Pancreas (tissue), 10 donors: ENCODE measurements around the gene EPB41L4A. TPM values are rescaled to one million over a fixed set of nuclear protein-coding genes. Genes with fewer than 3 reads are reported as not detected.
"Not testable (repeated sequence)": the region's sequence is repeated elsewhere in the genome, so short reads cannot be mapped to it uniquely, and the experiment has no call there.

Experiments
- ATAC-seq, 4 donors: fragments of 200-7000 bp; cut with Tn5 transposase; one replicate each; pipeline versions ENCODE4 v1.8.0 to v1.9.1; 2020; ENCODE audit warnings: mild to moderate bottlenecking in 4 of 4, moderate library complexity in 4 of 4
- DNase-seq, 6 donors: peaks; one replicate each; pipeline ENCODE4 v3.0.0-alpha.2; 2020
- FAIRE-seq: peaks from 2 replicates; lab custom pipeline; 2012; peaks lifted over from hg19 to GRCh38; lab: Jason Lieb, UNC
- H3K27ac ChIP-seq, 4 donors: fragments of 200-600 bp; sonication (generic); 1 replicate in 3 of 4; 2 replicates in 1 of 4; pipeline versions ENCODE4 v1.5.0 to v1.8.0; 2020
- H3K27me3 ChIP-seq, 4 donors: fragments of 200-600 bp; one replicate each; pipeline ENCODE4 v1.8.0; 2021
- H3K36me3 ChIP-seq, 3 donors: fragments of 200-600 bp; sonication (generic) in 1 of 3; one replicate each; pipeline versions ENCODE4 v1.5.0 to v1.8.0; 2020 to 2021
- H3K4me1 ChIP-seq, 3 donors: fragments of 200-600 bp; one replicate each; pipeline ENCODE4 v1.8.0; 2021
- H3K4me3 ChIP-seq, 4 donors: fragments of 200-600 bp; sonication (generic) in 2 of 4; one replicate each; pipeline versions ENCODE4 v1.5.0 to v1.8.0; 2020 to 2021
- H3K9me3 ChIP-seq, 4 donors: fragments of 200-600 bp; one replicate each; pipeline ENCODE4 v1.8.0; 2021
- CTCF ChIP-seq, 4 donors: fragments of 200-600 bp; sonication (generic) in 3 of 4; IDR thresholded peaks; one replicate each; pipeline versions ENCODE4 v1.5.0 to v1.8.0; 2021; ENCODE audit warnings: antibody characterized with exemption in 4 of 4
- WGBS, 2 donors: extraction: QIAGEN DNeasy Blood & Tissue Kit; methylation state at CpG; one replicate each; pipeline ENCODE4 v1.1.7; 2013; 5-methylcytosine and 5-hydroxymethylcytosine counted together
- intact Hi-C, 3 donors: fragments of 100-400 bp; cut with DNase I; formaldehyde crosslinking; loops; one replicate each; pipeline versions ENCODE4 v1.11.1 to v1.14.2; 2022
- polyA plus RNA-seq, 2 donors: library from polyadenylated mRNA; stranded (reverse); fragments of 200-250 nt; gene quantifications; one replicate each; pipeline ENCODE4 v1.2.3, GENCODE V29; 2013
- total RNA-seq, 6 donors: library from RNA; stranded (reverse); fragmentation: NEBNext Ultra II Directional in 4 of 6; extraction: Animal tissue kit (Norgen Biotek cat#: 25700) in 4 of 6; gene quantifications; one replicate each; pipeline versions ENCODE4 v1.2.1 to v1.2.4, GENCODE V29; 2021 to 2023
- donor health status: healthy with polysubstance abuse.
- donor health status: DM: no; HTN: no; CAD: no; lungs with moderate emphysema.
- donor health status: DM: no; HTN: no; CAD: no.
- donor health status: control.
- donor health status: control.
- donor health status: Bipolar disorder and iron deficiency.
- donor health status: DM: yes; HTN: yes; CAD: no.
- donor health status: DM: no; HTN: no; CAD: no.
- donor health status: DM: no; HTN: no; CAD: no.
- donor health status: DM: yes; HTN: yes; CAD: no.

The EPB41L4A gene
- total and polyA plus RNA-seq, 8 donors = 4.4 to 23.4 (median 6.9) TPM

- Histone ChIP-seq H3K4me3 (no peak overlapping the region), H3K27me3 (no peaks in the 10 kb centered on the region), H3K9me3 (no peaks in the 10 kb centered on the region), H3K36me3 (no peaks in the 10 kb centered on the region), H3K4me1 (no peaks in the 10 kb centered on the region), H3K27ac (no peak overlapping the region)
- FAIRE-seq (peak; percentile 60), DNase-seq (peak in 3 of 6 donors; percentile 15 to 51 (median 35)), ATAC-seq (peak; percentile 63 to 90 (median 81))
- TF ChIP-seq CTCF (IDR thresholded peaks at IDR 0.05) = peak in 3 of 4 donors; percentile 36 to 47 (median 39)
- intact Hi-C loops = loop anchor here in 2 of 3 donors (5.0 to 10.0 kb wide), 2 partner anchors 204 to 212 kb away; partner anchors contain the start of gene EPB41L4A (in 1 of the 2)
- 47 to 51% methylated on average over 6 of the region's 6 CpGs for WGBS, 2 donors
These were observed 208.6 kb downstream of the EPB41L4A start for GRCh38 chr5:112210430-112211005.

- H3K9me3 ChIP-seq = no peaks in the 10 kb centered on the region
- no peaks in the 10 kb centered on the region for H3K27me3 ChIP-seq
- H3K4me3 ChIP-seq = no peak overlapping the region
- H3K27ac ChIP-seq = no peak overlapping the region
- no peak for DNase-seq
- no peak for TF ChIP-seq CTCF (IDR thresholded peaks at IDR 0.05)
- H3K36me3 ChIP-seq = no peaks in the 10 kb centered on the region
- 69 to 85% methylated on average over 4 of the region's 4 CpGs for WGBS, 2 donors
- no peak for ATAC-seq
- H3K4me1 ChIP-seq = no peaks in the 10 kb centered on the region
- intact Hi-C loops = no loop called here
- FAIRE-seq = no peak
These were observed 210.1 kb downstream of the EPB41L4A start for GRCh38 chr5:112208699-112209615.

GRCh38 chr5:112208195-112208594, 210.9 kb downstream of the EPB41L4A start:
- H3K36me3 ChIP-seq, FAIRE-seq, H3K27ac ChIP-seq, H3K4me3 ChIP-seq, DNase-seq, H3K27me3 ChIP-seq, ATAC-seq, H3K4me1 ChIP-seq, H3K9me3 ChIP-seq, intact Hi-C loops: not testable (repeated sequence)
- WGBS, 2 donors = 85 to 96% methylated on average over 3 of the region's 3 CpGs

GRCh38 chr5:112205846-112206245, 213.2 kb downstream of the EPB41L4A start:
- H3K4me3 ChIP-seq = no peak overlapping the region
- intact Hi-C loops = no loop called here
- TF ChIP-seq CTCF (IDR thresholded peaks at IDR 0.05) = no peak
- H3K27me3 ChIP-seq = no peaks in the 10 kb centered on the region
- H3K27ac ChIP-seq = no peak overlapping the region
- 50 to 77% methylated on average over 4 of the region's 4 CpGs for WGBS, 2 donors
- no peaks in the 10 kb centered on the region for H3K9me3 ChIP-seq
- ATAC-seq = no peak
- FAIRE-seq = no peak
- no peaks in the 10 kb centered on the region for H3K36me3 ChIP-seq
- DNase-seq = no peak
- no peaks in the 10 kb centered on the region for H3K4me1 ChIP-seq

- Histone ChIP-seq H3K36me3 (no peaks in the 10 kb centered on the region), H3K27me3 (no peaks in the 10 kb centered on the region), H3K9me3 (no peaks in the 10 kb centered on the region), H3K27ac (no peak overlapping the region), H3K4me3 (no peak overlapping the region), H3K4me1 (no peaks in the 10 kb centered on the region)
- TF ChIP-seq CTCF (IDR thresholded peaks at IDR 0.05) = no peak
- WGBS, 2 donors = 82 to 92% methylated on average over 4 of the region's 4 CpGs
- FAIRE-seq (no peak), DNase-seq (no peak), ATAC-seq (no peak)
- intact Hi-C loops = no loop called here
These were observed 215.8 kb downstream of the EPB41L4A start for GRCh38 chr5:112203229-112203628.
